NCI-H2107 treated with DMSO at 0.1 percent for 48 hours (cell line): ENCODE measurements around the gene EPS15.
A peak's percentile ranks its signal among the peaks of the same experiment; 100 is the strongest.
"Not testable (repeated sequence)": the region's sequence is repeated elsewhere in the genome, so short reads cannot be mapped to it uniquely, and the experiment has no call there.

ENCODE experiments used
- DNase-seq: peaks from one replicate; lab custom pipeline; 2025; ENCODE audit not compliant: unreplicated experiment; lab: John Stamatoyannopoulos, UW

Gene EPS15

DNA sequence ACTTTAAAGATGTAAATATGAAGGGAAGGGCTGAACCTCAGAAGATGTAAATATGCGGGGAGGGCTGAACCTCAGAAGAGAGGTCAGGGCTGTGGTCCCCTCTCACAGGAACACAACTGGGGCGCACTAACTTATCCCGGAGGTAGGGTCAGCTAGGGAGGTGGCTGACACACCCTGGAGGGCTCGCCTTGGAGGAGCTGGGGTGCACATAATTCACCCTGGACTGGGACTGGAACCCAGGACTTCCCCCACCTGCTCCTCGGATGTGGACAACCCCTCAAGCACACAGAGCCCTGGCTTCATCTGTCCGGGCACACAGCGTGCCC is 174.8 kb downstream of the EPS15 start:
- no peak for DNase-seq

DNA sequence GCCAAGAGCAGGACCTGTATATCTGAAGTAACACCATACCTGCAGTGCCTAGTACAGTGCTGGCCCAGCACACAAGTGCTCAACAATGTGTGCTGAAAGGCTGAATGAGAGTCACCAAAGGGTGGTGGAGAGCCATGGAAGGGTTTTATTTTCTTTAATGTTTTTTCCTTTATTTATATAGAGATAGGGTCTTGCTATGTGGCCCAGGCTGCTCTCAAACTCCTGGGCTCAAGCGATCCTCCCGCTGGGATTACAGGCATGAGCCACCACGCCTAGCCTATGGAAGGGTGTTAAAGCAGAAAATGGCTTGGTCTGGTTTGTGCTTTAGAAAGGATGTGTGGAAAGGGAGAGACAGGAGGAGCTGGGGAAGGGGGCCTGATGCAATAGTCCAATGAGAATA is 175.4 kb downstream of the EPS15 start:
- DNase-seq: no peak

DNA sequence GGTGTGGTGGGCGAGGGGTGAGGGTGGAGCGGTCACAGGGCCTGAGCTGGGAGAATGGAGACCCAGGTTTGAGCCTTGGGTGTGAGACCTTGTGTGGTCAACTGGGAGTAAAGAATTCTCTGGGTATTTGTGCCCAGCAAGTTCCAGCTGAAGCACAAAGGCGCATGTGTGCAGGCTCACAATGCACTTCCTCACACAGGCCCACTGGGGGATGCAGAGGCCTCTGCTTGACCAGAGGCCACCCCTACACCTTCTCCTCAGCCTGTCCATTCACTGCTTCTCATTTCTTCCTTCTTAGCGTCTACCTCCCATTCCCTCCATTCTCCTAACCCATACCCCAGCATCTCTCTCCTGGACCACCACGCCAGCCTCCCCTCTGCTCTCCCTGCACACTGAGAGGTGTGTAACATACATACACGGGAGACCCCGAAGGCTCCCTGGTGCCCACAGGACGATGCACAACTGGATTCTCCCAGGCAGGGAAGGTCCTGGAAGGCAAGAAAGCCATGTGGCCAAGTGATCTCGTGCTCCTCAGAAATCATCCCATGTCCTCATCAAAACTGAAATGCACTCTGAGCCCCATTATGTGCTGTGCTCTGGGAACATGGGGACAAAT is 176.4 kb downstream of the EPS15 start:
- DNase-seq: no peak

DNA sequence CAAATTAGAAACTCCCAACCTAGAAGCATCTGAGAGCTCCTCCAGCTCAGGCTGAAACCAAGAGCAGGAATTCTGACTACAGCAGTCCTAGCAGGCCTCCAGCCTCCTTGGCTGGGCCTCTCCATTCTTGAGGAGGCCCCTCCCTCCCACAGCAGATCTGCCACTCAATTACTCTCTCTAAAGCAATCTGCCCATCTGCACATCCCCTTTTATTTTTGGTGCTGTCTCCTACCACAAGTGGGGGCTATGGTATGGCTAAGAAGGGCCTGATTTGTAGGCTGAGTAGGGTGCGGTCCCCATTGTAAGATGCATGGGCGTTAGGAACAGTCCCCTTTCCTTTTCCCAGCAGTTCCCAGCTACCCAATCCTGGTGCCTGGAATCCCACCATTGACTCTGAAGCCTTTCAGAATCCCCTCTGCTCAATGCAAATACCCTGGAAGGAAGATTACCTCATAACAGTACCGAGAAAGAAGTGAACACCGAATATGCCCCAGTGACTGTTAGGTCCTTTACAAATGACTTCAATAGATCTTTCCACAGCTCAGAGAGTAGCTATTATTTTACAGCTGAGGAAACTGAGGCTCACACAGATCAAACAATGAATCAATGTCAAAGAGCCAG is 177.1 kb downstream of the EPS15 start:
- no peak for DNase-seq

DNA sequence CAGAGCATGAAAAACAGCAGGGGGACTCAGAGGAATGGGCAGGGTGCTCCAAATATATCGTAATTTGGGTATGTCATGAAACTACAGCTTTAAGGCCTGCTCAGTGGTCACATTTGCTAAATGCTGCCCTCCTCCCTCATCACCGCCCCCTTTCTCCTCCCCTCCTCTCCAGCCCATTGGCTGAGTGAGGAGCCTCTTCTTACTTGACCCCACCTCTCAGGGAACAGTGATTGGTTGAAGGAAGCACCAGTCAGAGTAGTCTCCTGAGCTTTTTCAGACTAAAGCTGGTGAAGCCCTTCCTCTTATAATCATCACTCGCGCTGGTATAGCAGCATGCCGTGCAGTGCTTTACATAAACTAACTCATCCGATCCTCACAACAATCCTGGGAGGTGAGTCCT is 178.7 kb downstream of the EPS15 start:
- DNase-seq: no peak

DNA sequence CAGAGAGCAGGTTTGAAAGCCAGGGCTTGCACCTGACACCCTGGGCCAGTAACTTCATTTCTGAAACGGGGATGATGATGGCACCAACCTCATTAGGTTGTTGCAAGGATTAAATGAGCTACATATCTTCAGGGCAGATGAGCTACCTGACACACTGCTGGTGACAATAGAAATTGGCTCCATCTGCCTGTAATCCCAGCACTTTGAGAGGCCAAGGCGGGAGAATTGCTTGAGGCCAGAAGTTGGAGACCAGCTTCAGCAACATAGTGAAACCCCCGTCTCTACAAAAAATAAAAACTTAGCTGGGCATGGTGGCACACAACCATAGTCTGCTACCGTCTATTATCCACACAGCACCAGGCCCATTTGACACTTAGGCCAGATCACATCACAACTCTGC is 182.4 kb downstream of the EPS15 start:
- DNase-seq: no peak

DNA sequence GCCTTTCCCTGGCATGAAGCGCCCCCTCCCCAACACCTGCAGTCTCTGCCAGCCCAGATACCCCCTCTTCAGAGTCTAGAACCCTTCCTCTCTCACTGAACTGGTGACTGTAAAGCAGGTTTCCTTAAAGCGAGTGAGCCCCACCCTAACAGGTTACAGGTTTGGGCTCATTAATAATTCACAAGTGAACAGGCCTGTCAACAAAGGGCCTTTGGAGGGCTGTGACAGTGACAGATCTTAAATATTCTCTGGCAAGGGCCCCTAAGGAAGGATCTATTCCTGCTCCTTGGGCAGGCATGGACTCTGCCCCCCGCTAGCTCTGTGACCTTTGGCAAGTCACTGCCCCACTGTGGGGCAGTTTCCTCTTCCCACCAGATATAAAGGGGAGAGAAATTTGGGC is 183.1 kb downstream of the EPS15 start:
- DNase-seq: no peak

DNA sequence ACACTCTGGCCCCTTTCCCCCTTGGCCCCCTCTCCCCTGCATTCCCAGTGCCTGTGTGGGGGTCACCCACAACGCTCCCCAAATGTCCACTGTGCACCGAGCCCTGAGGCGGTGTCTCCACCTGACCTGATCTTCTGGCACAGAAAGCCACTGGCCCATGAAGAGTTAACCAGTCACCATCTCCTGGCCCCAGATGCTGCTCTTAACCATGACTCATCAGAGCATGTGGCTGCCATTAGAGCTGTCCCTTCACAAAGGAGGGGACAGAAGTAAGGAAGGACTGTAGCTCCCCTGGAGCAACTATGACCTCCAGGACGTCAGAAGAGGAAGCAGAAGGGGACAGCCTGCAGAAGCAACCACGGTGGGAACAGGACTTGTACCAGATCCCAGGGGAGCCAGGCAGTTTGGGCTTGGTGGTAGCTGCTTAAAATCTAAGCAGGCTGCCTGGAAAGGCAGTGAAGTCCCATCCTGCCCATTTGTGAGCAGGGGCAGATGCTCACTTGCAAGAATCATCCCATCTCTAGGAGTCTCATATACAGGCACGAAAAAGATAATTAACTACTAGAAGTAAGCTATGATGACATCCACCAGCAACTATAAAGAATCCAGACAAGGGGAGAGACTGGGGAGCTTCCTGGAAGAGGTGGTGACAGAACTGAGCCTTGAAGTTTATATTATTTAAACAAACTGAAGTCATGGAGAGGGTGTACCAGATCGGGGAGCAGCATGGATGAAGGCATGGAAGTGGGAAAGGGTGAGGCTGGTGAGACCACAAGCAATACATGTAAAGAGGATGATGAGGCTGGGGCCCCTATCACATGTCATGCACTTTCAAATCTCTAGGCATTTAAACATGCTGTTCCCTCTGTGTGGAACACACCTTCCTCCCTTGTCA is 187.6 kb downstream of the EPS15 start:
- DNase-seq: peak; percentile 59

DNA sequence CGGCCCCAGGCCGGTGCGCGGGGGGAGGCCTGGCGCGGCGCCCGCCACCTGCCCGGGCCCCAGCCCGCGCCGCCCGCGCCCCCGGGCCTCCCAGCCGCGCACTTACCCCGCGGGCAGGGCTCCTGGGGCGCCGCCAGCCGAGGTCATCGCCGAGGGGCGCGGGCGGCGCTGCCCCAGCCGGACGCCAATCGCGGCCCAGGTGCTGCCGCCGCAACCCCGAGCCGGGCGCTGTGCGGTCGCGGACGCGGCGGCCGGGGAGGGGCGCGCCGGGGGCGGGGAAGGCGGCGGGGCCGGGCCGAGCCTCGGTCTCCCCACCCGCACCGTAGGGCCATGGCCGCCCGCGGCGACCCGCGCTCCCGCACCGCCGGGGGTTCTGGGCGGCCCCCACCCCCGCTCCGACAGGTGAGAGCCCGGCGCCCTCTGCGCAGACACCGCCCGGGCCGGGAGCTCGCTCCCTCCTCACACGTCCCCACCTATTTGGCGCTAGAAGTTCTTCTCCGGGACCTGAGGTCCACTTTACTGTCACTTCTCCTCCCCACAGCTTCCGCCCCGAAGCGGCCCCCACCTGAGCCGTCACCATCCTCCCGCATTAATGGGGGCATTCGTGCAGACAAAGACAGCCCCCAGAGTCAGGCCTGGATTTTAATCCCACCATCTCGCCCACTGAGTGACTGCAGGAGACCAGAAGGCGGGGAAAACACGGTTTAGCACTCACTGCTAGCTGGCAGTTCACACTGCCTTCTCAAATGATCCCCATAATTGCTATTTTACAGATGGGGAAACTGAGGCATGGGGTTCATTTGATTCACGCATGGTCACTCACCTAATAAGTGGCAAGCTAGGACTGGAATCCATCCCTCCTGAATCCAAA is 188.5 kb downstream of the EPS15 start, which contains the start of gene TTC39A:
Gene TTC39A, minus strand, starts transcription at position 232 of the 871 bp plus-strand sequence. Its CDS starts 85 bp downstream, at position 147.
- DNase-seq: no peak

DNA sequence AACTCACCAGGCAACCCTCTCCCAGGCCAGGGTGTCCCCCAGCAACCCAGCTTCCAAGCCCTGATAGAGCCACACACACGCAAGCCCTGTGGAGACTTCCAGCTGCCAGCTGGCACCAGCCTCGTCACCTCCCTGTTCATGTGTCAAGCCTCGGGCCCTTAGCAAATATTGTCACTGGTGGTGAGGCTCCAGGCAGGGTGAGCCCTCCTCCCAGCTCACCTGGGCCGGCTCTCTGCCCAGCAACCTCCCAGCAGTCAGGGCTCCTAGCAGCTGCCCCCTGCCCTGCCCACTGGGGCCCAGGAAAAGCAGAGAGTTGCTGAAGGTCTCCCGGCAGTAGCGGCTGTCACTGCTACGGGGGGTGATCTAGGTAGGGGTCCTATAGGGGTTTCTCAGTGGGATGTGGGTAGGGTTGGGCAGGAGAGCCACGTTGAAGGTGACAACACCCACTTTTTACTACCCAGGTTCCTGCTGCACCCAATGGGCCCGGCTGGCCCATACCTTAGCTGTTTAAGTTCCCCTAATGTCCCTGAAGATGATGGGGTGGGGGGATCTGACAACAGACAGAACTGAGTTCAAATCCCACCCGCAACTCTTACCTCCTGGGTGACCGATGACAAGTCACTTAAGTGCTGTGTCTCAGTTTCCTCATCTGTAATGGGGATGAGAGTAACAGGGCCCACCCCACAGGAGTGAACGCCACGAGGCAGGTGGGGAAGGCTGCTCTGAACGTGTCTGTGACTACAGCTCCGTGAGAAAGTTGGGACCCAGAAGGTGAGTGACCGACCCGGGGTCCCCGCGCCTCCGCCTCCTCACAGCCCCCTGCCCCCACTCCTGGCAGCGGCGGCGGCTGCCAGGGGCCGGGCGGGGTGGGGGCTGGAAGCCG is 189.4 kb downstream of the EPS15 start:
- peak; percentile 57 for DNase-seq

DNA sequence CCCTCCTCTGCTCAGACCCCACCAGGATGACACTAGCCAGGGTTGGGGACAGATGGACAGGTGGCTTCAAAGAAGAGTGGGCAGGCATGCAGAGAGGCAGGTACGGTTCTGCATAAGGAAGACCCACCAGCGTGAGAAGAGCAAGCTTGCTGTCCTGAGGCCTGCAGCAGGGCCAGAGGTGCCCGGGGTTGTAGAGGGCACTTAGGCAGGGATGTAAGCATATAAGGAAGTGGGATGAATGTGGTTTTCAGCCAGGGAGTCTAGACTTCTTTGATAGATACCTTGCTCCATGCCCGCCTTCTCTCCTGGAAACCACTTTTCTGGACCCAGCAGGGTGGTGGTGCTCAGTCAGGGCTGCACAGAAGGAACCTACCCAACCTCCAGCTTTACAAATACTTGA is 190.1 kb downstream of the EPS15 start:
- DNase-seq: no peak

DNA sequence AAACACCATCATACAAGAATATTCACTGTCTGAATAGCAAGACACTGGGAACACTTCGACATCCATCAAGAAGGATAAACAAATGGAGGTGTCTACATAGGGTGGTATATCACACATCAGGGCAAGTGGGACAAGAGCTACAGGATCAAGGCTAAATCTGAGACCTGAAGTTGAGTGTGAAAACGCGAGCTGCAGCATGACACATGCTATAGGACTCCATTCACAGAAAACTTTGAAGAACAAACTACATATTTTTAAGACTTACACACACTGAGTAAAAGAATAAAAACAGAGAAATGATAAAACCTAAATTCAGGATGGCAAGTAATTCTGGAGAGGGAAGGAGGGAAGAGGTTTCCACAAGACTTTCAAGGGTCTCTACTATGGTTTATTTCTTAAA is 190.8 kb downstream of the EPS15 start:
- no peak for DNase-seq

DNA sequence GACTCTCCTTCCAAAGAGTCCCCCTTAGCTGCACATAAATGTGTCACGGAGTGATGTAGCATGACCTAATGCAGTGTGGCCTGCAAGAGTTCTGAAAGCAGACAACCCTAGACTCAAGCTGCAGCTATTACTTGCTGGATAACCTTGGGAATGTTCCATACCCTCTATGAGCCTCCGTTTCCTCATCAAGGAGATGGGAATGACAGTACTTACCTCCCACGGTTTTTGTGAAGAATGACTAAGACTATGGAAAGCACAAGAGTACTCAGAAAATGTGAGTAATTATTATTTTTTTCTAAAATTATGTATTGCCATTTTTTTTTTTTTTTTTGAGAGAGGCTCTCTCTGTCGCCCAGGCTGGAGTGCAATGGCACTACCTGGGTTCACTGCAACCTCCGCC is 191.7 kb downstream of the EPS15 start:
- no peak for DNase-seq

DNA sequence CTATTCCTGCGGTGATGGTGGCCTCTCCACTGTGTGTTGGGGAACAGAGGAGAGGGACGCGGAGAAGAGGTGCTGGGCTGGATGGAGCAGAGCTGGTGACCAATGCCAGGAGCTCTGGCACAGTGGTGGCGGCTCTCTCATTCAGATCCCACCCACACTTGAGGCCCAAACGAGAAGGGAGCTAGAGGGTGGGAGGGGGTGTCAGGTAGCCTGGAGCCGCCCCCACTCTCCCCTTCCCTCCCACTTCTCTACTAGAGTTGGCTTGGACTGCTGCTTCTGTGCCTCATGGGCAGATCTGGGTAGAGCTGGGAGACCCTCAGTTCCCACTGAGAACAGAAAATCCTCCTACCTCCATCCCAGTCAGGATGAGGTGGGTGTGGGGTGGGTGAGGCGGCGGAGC is 192.2 kb downstream of the EPS15 start:
- no peak for DNase-seq

DNA sequence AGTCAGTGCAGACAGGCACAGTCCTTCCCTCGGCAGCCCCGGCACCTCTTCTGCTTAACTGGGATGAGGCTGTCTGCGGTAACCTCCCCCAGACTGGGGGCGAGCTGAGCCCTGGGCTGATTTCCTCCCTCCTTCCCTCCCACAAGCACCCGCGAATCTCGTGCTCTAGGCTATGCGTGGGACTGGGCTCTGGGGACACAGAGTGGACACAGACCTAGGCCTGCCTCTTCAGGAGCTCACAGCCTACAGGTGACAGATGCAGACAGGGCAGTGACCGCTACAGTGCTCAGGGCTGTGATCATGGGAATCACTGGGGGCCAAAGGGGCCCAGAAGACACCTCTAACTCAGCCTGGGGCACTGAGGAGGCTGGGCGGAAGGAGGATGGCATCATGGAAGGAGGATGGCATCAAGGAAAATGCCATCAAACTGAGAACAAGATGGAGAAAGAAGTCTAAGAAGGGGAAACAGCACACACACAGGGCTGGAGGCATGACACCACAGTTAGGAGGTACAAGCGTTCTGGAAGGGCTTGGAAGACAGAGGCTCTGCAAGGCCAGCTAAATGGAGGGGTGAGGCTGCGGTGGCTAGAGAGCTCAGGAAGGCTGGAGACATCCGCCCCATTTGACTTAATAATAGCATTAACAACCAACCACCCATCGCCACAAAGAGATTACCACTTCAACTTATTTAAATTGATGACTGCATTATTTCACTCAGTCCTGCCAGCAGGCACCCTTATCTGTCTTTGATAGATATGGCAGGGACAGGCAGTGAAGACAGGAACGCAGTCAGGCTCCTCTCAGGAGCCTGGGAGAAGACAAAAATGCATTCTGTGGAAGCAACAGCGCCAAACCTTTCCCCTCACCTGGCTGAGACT is 192.9 kb downstream of the EPS15 start:
- DNase-seq: no peak

DNA sequence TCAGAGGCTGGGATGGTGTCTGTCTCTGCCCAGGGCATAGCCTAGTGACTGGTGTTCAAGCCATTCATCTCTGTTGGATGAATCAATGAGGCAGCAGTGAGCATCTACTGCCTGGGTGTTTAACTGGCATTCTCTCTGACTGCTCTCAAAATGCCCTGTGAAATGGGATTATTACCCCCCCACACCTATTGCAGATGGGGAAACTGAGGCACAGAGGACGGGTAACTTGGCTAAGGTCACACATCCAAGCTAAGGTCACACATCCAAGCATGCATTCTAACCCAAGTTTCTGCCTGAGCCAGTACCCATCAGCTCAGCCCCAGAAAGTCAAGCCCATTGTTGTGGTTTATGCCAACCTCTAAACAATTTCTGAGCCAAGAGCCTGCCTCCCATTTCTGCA is 193.7 kb downstream of the EPS15 start:
- no peak for DNase-seq

DNA sequence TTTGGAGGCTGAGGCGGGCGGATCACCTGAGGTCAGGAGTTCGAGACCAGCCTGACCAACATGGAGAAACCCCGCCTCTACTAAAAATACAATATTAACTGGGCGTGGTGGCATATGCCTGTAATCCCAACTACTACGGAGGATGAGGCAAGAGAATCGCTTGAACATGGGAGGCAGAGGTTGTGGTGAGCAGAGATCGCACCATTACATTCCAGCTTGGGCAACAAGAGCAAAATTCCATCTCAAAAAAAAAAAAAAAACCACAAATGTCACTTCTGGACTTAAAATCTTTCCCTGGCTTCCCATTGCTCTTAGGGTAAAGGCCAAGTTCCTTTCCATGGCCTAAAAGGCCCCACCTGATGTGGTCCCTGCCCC is 194.1 kb downstream of the EPS15 start:
- not testable (repeated sequence) for DNase-seq

DNA sequence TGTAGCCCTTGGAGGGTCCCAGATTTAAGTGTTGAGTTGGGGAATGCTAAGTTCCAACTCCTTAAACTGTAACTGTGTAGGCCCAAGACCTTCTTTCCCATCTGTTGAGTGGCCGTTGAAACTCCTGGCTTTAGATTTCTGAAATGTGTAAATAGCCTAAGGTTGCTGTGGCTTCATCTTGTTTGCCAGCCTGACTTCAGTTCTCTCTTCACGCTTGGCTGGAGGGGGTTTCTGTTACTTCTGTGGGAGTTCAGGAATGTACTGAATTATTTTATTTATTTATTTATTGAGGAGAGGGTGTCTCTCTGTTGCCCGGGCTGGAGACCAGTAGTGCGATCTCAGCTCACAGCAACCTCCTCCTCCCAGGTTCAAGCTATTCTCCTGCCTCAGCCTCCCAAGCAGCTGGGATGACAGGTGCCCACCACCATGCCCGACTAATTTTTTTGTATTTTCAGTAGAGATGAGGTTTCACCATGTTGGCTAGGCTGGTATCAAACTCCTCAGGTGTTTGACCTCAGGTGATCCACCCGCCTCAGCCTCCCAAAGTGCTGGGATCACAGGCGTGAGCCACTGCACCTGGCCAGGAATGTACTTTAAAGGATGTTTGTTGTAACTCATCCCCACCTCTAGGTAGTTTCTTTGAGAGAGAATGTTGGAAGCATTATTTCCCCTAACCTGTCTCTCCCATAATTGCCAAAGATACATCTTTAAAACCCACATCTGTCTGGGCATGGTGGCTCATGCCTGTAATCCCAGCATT is 194.6 kb downstream of the EPS15 start:
- DNase-seq: no peak

DNA sequence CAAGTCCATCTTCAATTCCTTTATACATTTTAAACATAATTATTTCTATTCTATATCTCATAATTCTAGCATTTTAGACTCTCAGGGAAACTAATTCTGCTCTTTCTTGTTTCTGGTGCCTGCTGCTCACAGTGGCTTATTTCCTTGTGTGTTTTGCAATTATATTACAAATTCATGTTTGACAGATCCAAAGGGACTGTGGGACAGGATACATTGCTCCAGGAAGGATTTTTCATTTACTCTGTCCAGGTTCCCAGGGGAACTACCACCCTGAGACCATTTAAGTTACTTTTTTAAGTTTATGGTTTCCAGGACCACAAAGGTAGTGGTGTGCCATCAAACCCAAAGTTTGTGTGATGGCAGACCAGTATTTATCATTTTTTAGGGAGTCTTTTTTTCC is 195.3 kb downstream of the EPS15 start:
- no peak for DNase-seq
